ENCODE measurements around the gene SCN9A. TPM values are rescaled to one million over a fixed set of nuclear protein-coding genes. Genes with fewer than 3 reads are reported as not detected.
"Not testable (repeated sequence)": the region's sequence is repeated elsewhere in the genome, so short reads cannot be mapped to it uniquely, and the experiment has no call there.

The SCN9A gene
- total RNA-seq, 4 donors from 2014 or later, result 0.51 to 3.5 (median 1.3) TPM

DNA sequence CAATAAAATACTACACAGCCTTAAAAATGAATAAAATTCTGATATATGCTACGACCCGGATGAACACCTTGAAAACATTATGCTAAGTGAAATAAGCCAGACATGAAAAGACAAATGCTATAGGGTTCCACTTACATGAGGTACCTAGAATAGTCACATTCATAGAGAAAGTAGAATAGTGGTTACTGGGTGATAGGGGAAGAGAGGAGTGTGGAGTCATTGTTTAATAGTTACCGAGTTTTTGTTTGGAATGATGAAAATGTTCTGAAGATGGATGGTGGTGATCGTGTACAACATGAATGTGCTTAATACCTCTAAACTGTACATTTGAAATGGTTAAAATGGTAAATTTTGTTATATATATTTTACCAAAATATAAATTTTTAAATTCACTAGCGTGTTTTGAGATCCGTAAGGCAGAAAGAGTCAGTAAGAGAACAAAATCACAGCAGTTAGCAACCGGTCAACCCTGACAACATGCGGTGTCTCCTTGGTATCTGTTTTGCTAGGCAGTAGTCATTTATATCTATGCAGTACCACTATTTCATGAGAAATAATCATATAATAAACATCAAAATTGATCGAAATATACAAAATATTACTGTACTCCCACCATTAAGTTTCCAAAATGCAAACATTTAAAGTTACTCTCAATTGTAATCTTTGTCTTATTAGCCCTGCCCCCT is 11.1 kb downstream of the SCN9A start:
- no peak for TF ChIP-seq POLR2A (IDR thresholded peaks at IDR 0.05)
- TF ChIP-seq, protein P1, sequence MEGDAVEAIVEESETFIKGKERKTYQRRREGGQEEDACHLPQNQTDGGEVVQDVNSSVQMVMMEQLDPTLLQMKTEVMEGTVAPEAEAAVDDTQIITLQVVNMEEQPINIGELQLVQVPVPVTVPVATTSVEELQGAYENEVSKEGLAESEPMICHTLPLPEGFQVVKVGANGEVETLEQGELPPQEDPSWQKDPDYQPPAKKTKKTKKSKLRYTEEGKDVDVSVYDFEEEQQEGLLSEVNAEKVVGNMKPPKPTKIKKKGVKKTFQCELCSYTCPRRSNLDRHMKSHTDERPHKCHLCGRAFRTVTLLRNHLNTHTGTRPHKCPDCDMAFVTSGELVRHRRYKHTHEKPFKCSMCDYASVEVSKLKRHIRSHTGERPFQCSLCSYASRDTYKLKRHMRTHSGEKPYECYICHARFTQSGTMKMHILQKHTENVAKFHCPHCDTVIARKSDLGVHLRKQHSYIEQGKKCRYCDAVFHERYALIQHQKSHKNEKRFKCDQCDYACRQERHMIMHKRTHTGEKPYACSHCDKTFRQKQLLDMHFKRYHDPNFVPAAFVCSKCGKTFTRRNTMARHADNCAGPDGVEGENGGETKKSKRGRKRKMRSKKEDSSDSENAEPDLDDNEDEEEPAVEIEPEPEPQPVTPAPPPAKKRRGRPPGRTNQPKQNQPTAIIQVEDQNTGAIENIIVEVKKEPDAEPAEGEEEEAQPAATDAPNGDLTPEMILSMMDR (IDR thresholded peaks at IDR 0.05), result no peak
- 90% methylated on average over 9 of the region's 9 CpGs for WGBS, 2 donors
- intact Hi-C loops (cut with DNase I; ENCODE audit: low total_unique reads), result no loop called here
- H3K4me3 ChIP-seq (ENCODE audit: low read depth, poor library complexity, severe bottlenecking), result no peak overlapping the region
- DNase-seq (ENCODE audit: low spot score in 2 of 2), result no peak

DNA sequence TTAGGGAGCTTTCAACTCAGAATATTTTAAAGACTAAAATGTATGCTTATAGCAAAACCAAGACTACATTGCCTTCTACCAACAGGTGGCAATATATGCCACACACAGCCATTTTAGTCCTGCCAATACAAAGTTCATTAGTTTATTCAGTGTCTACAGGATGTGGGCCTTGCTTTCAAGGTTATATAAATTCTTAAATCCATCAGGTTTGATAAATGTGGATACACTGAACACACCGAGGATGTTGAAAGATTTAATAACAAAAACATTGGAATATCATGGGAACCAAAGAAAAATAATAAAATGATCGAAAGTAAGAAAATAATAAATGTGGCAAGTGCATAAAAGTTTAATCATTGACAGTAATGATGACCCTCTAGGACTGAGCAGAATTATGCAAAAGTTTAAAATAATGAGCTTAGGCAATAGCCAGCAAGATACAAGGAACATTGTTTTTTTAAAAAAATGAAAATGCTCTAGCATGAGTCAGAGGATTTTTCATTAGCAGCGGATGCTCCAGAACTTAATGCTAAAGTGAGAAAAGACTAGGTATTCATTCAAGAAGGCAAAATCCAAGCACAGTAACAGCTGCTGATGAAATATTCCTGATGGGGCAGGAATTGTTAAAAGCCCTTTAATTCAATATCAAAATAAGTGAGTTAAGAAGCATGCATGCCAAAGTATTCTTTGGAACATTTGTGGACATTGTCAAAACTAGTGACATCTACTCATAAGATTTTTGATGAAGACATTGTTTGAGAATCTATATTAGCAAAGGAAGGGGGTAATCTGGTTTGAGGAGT is 14.2 kb downstream of the SCN9A start:
- intact Hi-C loops (cut with DNase I; ENCODE audit: low total_unique reads), result no loop called here
- WGBS, 2 donors, result 75 to 80% methylated on average over 3 of the region's 3 CpGs
- no peak overlapping the region for H3K4me3 ChIP-seq (ENCODE audit: low read depth, poor library complexity, severe bottlenecking)
- DNase-seq (ENCODE audit: low spot score in 2 of 2), result no peak
- no peak for TF ChIP-seq POLR2A (IDR thresholded peaks at IDR 0.05)
- TF ChIP-seq, protein P1 (IDR thresholded peaks at IDR 0.05), result no peak

GRCh38 chr2:166360906-166361305 is 14.8 kb downstream of the SCN9A start:
- TF ChIP-seq, protein P1 (IDR thresholded peaks at IDR 0.05), result no peak
- TF ChIP-seq POLR2A (IDR thresholded peaks at IDR 0.05), result no peak
- DNase-seq (ENCODE audit: low spot score in 2 of 2), result no peak
- intact Hi-C loops (cut with DNase I; ENCODE audit: low total_unique reads), result no loop called here
- H3K4me3 ChIP-seq (ENCODE audit: low read depth, poor library complexity, severe bottlenecking), result no peak overlapping the region
- 67 to 71% methylated on average over 2 of the region's 2 CpGs for WGBS, 2 donors

- DNase-seq (ENCODE audit: low spot score in 2 of 2), result no peak
- no peak for TF ChIP-seq POLR2A (IDR thresholded peaks at IDR 0.05)
- TF ChIP-seq, protein P1 (IDR thresholded peaks at IDR 0.05), result no peak
- H3K4me3 ChIP-seq (ENCODE audit: low read depth, poor library complexity, severe bottlenecking), result no peak overlapping the region
- intact Hi-C loops (cut with DNase I; ENCODE audit: low total_unique reads), result no loop called here
Observed at GRCh38 chr2:166360426-166360825, 15.3 kb downstream of the SCN9A start.

DNA sequence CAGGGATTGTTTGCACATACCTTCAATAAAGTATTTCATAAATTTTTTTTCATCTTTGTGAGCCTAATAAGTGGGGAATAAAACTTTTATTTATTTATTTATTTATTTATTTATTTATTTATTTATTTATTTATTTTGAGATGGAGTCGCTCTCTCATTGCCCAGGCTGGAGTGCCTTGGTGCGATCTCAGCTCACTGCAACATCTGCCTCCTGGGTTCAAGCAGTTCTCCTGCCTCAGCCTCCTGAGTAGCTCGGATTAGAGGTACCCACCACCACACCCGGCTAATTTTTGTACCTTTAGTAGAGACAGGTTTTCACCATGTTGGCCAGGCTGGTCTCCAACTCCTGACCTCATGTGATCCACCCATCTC is 17.8 kb downstream of the SCN9A start:
- H3K4me3 ChIP-seq (ENCODE audit: low read depth, poor library complexity, severe bottlenecking); DNase-seq (ENCODE audit: low spot score in 2 of 2); intact Hi-C loops (cut with DNase I; ENCODE audit: low total_unique reads): not testable (repeated sequence)
- 88 to 96% methylated on average over 4 of the region's 4 CpGs for WGBS, 2 donors

- DNase-seq (ENCODE audit: low spot score in 2 of 2), result no peak
- intact Hi-C loops (cut with DNase I; ENCODE audit: low total_unique reads), result no loop called here
- no peak for TF ChIP-seq POLR2A (IDR thresholded peaks at IDR 0.05)
- TF ChIP-seq, protein P1 (IDR thresholded peaks at IDR 0.05), result no peak
- H3K4me3 ChIP-seq (ENCODE audit: low read depth, poor library complexity, severe bottlenecking), result no peak overlapping the region
- WGBS, 2 donors, result 80 to 84% methylated on average over 7 of the region's 7 CpGs
Observed at GRCh38 chr2:166357068-166357949, 18.4 kb downstream of the SCN9A start.

Data from lower leg skin (tissue), 4 donors.